Endothelial cell of umbilical vein (primary cell): ENCODE results near the gene RNASEH2A.

Experiments used
- FOS ChIP-seq: IDR thresholded peaks from 2 replicates; pipeline ENCODE4 v1.6.1; 2011; ENCODE audit warnings: mild to moderate bottlenecking, low read length, moderate library complexity, borderline replicate concordance; ENCODE audit not compliant: insufficient read depth
- POLR2A ChIP-seq: IDR thresholded peaks from 2 replicates; pipeline ENCODE4 v1.6.1; 2012; ENCODE audit warnings: low read depth, mild to moderate bottlenecking, control low read depth, low read length
- TF ChIP-seq, protein P1 (sequence below), 2 donors: IDR thresholded peaks; 1 replicate in 1 of 2; 2 replicates in 1 of 2; pipeline ENCODE4 v1.5.1; 2011; ENCODE audit warnings: low read length in 2 of 2, mild to moderate bottlenecking in 2 of 2, moderate library complexity in 2 of 2, control low read depth in 1 of 2, inconsistent platforms in 1 of 2, low read depth in 1 of 2; ENCODE audit not compliant: insufficient read depth in 1 of 2; ENCODE audit errors: extremely low read depth in 1 of 2

DNA sequence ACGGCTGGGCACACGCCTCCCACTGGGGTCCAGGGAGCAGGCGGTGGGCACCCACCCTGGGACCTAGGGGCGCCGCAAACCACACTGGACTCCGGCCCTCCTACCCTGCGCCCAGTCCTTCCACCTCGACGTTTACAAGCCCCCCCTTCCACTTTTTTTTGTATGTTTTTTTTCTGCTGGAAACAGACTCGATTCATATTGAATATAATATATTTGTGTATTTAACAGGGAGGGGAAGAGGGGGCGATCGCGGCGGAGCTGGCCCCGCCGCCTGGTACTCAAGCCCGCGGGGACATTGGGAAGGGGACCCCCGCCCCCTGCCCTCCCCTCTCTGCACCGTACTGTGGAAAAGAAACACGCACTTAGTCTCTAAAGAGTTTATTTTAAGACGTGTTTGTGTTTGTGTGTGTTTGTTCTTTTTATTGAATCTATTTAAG is 13.5 kb upstream of the RNASEH2A start:
- TF ChIP-seq, protein P1, sequence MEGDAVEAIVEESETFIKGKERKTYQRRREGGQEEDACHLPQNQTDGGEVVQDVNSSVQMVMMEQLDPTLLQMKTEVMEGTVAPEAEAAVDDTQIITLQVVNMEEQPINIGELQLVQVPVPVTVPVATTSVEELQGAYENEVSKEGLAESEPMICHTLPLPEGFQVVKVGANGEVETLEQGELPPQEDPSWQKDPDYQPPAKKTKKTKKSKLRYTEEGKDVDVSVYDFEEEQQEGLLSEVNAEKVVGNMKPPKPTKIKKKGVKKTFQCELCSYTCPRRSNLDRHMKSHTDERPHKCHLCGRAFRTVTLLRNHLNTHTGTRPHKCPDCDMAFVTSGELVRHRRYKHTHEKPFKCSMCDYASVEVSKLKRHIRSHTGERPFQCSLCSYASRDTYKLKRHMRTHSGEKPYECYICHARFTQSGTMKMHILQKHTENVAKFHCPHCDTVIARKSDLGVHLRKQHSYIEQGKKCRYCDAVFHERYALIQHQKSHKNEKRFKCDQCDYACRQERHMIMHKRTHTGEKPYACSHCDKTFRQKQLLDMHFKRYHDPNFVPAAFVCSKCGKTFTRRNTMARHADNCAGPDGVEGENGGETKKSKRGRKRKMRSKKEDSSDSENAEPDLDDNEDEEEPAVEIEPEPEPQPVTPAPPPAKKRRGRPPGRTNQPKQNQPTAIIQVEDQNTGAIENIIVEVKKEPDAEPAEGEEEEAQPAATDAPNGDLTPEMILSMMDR (IDR thresholded peaks at IDR 0.05; ENCODE audit: extremely low read depth in 1 of 2, insufficient read depth in 1 of 2, low read depth in 1 of 2, low read length in 2 of 2) = no peak
- TF ChIP-seq POLR2A = no peak
- TF ChIP-seq FOS = no peak
